Measurements from ENCODE around the gene ARHGEF28. TPM values are rescaled to one million over a fixed set of nuclear protein-coding genes. Genes with fewer than 3 reads are reported as not detected.

ARHGEF28 gene
- total RNA-seq, 1 donor from 2014 or later = 0.93 TPM

DNA sequence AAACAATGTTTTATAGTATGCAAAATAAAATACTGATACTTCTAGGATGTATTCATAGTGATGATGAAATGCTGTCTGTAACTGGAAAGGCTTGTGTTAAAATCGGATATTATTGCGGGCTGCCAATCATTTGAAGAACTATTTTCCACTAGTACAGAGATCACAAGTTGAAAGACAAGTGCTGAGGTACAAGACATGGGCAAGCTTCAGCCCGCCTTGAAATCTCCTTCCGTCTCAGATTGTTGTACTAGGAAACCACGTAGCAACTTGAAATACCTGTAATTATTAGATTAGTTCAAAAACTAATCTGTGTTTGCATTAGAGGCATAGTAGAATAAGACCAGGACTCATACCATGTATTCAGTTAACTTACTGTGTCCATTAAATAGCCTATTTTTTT is 218.2 kb downstream of the ARHGEF28 start:
- H3K36me3 Mint-ChIP-seq (ENCODE audit: low read depth) = no peaks in the 10 kb centered on the region
- no peak overlapping the region for H3K4me3 Mint-ChIP-seq
- H3K9me3 Mint-ChIP-seq = no peaks in the 10 kb centered on the region
- no peaks in the 10 kb centered on the region for H3K4me1 Mint-ChIP-seq
- DNase-seq (ENCODE audit: low read depth, low spot score) = no peak
- TF ChIP-seq, protein P1, sequence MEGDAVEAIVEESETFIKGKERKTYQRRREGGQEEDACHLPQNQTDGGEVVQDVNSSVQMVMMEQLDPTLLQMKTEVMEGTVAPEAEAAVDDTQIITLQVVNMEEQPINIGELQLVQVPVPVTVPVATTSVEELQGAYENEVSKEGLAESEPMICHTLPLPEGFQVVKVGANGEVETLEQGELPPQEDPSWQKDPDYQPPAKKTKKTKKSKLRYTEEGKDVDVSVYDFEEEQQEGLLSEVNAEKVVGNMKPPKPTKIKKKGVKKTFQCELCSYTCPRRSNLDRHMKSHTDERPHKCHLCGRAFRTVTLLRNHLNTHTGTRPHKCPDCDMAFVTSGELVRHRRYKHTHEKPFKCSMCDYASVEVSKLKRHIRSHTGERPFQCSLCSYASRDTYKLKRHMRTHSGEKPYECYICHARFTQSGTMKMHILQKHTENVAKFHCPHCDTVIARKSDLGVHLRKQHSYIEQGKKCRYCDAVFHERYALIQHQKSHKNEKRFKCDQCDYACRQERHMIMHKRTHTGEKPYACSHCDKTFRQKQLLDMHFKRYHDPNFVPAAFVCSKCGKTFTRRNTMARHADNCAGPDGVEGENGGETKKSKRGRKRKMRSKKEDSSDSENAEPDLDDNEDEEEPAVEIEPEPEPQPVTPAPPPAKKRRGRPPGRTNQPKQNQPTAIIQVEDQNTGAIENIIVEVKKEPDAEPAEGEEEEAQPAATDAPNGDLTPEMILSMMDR (conservative IDR thresholded peaks at IDR 0.05) = no peak
- H3K27me3 Mint-ChIP-seq (ENCODE audit: low read depth) = no peaks in the 10 kb centered on the region
- no peak overlapping the region for H3K27ac Mint-ChIP-seq (ENCODE audit: unreplicated experiment)

DNA sequence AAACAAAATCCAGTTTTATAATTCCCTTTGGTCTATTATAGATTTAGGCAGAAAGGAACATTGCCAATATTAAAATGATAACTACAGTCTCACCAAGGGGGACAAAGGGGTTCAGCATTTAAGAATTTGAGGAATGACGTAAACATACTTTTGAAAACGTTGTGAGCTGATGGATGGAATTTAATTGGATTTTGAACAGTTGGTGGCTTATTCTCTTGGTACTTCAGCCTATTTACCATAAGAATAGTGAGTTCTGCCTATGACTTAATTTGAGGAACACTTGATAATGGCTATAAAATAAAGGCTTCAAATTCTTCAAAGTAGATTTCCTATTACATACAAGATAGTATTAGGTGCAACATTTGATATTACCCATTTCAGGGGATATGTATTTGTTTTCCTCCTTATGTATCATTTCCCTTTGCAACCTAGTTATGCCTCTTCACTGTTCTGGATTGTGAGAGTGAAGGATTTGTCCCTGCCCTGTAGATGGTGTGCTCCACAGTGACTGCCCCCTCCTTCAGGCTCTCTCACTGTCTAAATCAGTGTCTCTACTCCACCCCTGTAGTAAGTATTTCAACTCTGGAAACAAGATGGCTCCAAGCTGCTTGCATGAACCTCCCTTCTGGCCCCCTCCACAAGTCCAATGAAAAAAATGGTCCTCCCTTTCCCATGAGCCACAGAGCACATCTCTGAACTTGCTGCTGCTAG is 225.6 kb downstream of the ARHGEF28 start:
- DNase-seq (ENCODE audit: low read depth, low spot score) = no peak
- TF ChIP-seq, protein P1 (conservative IDR thresholded peaks at IDR 0.05) = no peak
- no peaks in the 10 kb centered on the region for H3K9me3 Mint-ChIP-seq
- H3K4me3 Mint-ChIP-seq = no peak overlapping the region
- H3K27me3 Mint-ChIP-seq (ENCODE audit: low read depth) = no peaks in the 10 kb centered on the region
- H3K36me3 Mint-ChIP-seq (ENCODE audit: low read depth) = no peaks in the 10 kb centered on the region
- no peak overlapping the region for H3K27ac Mint-ChIP-seq (ENCODE audit: unreplicated experiment)
- peaks cover 4% of the 10 kb centered on the region for H3K4me1 Mint-ChIP-seq

DNA sequence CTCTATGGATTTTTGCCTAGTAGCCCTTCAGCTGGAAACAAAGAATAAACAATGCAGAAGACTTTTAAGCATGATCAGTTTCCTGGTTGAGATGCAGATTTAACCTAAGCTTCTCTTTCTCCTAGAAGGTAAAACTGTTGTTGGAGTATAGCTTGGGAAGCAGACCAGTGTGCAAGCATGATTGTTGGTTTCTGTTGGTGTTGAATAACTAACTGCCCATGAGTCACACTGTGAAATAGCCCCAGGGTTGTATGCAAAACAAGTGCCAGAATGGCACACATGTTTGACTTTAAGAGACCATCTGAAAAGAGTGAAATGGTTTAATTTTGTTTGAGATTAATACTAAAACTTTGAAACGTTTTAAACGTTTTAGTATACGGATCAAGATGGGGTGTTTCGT is 227.1 kb downstream of the ARHGEF28 start:
- DNase-seq (ENCODE audit: low read depth, low spot score) = no peak
- no peaks in the 10 kb centered on the region for H3K27me3 Mint-ChIP-seq (ENCODE audit: low read depth)
- H3K4me1 Mint-ChIP-seq = peaks cover 4% of the 10 kb centered on the region
- H3K4me3 Mint-ChIP-seq = no peak overlapping the region
- no peaks in the 10 kb centered on the region for H3K9me3 Mint-ChIP-seq
- TF ChIP-seq, protein P1 (conservative IDR thresholded peaks at IDR 0.05) = no peak
- no peak overlapping the region for H3K27ac Mint-ChIP-seq (ENCODE audit: unreplicated experiment)
- no peaks in the 10 kb centered on the region for H3K36me3 Mint-ChIP-seq (ENCODE audit: low read depth)

DNA sequence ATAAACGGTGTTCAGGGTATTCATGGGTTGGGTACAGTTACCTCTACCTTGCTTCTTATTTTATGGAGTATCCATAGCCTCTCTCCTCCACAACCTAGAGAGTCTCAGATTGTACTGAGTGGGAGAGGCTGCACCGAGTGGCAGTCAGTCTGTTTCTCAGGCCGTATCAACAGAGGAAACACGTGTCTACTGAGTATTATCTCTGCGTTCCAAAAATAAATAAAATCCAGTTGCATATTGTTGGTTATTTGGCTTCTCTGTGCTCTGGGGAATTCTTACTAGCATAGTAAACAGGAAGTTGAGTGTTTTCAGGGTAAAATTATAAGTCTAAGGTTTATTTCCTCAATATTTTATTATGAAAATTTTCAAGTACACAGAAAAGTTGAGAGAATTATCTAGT is 231.0 kb downstream of the ARHGEF28 start:
- TF ChIP-seq, protein P1 (conservative IDR thresholded peaks at IDR 0.05) = no peak
- H3K36me3 Mint-ChIP-seq (ENCODE audit: low read depth) = no peaks in the 10 kb centered on the region
- H3K4me3 Mint-ChIP-seq = no peak overlapping the region
- H3K4me1 Mint-ChIP-seq = peaks cover 4% of the 10 kb centered on the region
- H3K27ac Mint-ChIP-seq (ENCODE audit: unreplicated experiment) = no peak overlapping the region
- H3K27me3 Mint-ChIP-seq (ENCODE audit: low read depth) = no peaks in the 10 kb centered on the region
- no peaks in the 10 kb centered on the region for H3K9me3 Mint-ChIP-seq
- DNase-seq (ENCODE audit: low read depth, low spot score) = no peak

DNA sequence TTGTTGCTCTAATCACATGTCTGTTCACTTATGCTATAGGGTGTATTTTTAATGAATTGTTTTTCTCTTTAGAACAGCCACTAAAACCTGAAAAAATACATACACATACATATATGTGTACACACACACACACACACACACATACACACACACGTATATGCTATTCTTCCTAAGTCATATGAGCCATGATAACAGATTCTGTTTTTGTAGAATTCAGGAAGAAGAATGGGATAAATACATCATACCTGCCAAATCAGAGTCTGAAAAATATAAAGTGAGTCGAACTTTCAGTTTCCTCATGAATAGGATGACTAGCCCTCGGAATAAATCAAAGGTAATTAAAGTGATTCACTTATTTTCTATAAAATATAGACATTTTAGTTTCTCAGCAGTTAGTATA is 231.4 kb downstream of the ARHGEF28 start:
- Mint-ChIP-seq H3K9me3 (no peaks in the 10 kb centered on the region), H3K27me3 (ENCODE audit: low read depth) (no peaks in the 10 kb centered on the region), H3K36me3 (ENCODE audit: low read depth) (no peaks in the 10 kb centered on the region), H3K4me1 (peaks cover 4% of the 10 kb centered on the region), H3K4me3 (no peak overlapping the region), H3K27ac (ENCODE audit: unreplicated experiment) (no peak overlapping the region)
- DNase-seq (ENCODE audit: low read depth, low spot score) = no peak
- TF ChIP-seq, protein P1 (conservative IDR thresholded peaks at IDR 0.05) = no peak

Measured in neural crest cell (in vitro differentiated cells).